HL-60 (cell line): ENCODE measurements around the gene PRDM15.

ENCODE experiments used
- DNase-seq, 2 experiments: peaks; one replicate each; pipeline ENCODE4 v3.0.0-alpha.2; 2010 to 2020; ENCODE audit warnings: low read depth in 1 of 2, low spot score in 1 of 2
- H3K27ac ChIP-seq: fragments of 250-450 bp; sonication (Bioruptor Pico); replicated peaks from 2 replicates; pipeline ENCODE4 v1.5.1; 2020; ENCODE audit warnings: mild to moderate bottlenecking, moderate library complexity
- H3K27me3 ChIP-seq: fragments of 250-450 bp; sonication (Bioruptor Pico); 2 replicates; pipeline ENCODE4 v1.5.1; 2021; ENCODE audit warnings: mild to moderate bottlenecking, moderate library complexity; ENCODE audit not compliant: insufficient read depth, poor library complexity, severe bottlenecking
- H3K4me3 ChIP-seq: replicated peaks from 2 replicates; pipeline ENCODE4 v1.5.1; 2011; ENCODE audit warnings: mild to moderate bottlenecking, control low read depth, low read length; ENCODE audit not compliant: insufficient read depth
- GABPA ChIP-seq: IDR thresholded peaks from 2 replicates; pipeline ENCODE4 v1.6.1; 2012; ENCODE audit warnings: low read depth
- POLR2AphosphoS5 ChIP-seq: IDR thresholded peaks from 2 replicates; pipeline ENCODE4 v1.6.1; 2012; ENCODE audit warnings: low read depth
- SPI1 ChIP-seq: IDR thresholded peaks from 2 replicates; pipeline ENCODE4 v1.6.1; 2012; ENCODE audit warnings: low read depth, mild to moderate bottlenecking, borderline replicate concordance
- TF ChIP-seq, protein P1 (sequence below): IDR thresholded peaks from 2 replicates; pipeline ENCODE4 v1.6.1; 2012; ENCODE audit warnings: low read depth; ENCODE audit not compliant: insufficient replicate concordance
- TF ChIP-seq, protein P2 (sequence below): IDR thresholded peaks from one replicate; pipeline ENCODE4 v1.5.1; 2011; ENCODE audit warnings: low read length, control low read depth, inconsistent platforms; ENCODE audit not compliant: insufficient read depth

The PRDM15 gene

DNA sequence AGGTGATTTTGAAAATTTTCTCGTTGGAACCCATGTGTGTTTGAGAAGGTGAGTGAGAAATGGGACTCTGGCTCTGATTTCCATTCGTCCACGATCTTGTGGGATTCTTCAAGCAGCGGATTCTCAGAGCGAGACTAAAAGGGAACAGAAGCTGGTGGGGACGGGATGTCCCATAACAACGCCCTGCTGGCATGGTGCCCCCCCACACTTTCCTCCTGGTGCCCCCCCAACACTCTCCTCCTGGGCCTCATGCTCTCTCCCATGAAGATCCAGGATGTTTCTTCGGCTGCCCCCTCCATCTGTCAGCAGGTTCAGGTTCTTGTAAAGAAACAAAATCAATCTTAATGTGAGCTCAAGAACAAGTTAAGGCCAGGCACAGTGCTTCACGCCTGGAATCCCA lies 29.1 kb downstream of the PRDM15 start:
- TF ChIP-seq POLR2AphosphoS5 (no peak), GABPA (no peak), SPI1 (no peak)
- TF ChIP-seq, protein P1, sequence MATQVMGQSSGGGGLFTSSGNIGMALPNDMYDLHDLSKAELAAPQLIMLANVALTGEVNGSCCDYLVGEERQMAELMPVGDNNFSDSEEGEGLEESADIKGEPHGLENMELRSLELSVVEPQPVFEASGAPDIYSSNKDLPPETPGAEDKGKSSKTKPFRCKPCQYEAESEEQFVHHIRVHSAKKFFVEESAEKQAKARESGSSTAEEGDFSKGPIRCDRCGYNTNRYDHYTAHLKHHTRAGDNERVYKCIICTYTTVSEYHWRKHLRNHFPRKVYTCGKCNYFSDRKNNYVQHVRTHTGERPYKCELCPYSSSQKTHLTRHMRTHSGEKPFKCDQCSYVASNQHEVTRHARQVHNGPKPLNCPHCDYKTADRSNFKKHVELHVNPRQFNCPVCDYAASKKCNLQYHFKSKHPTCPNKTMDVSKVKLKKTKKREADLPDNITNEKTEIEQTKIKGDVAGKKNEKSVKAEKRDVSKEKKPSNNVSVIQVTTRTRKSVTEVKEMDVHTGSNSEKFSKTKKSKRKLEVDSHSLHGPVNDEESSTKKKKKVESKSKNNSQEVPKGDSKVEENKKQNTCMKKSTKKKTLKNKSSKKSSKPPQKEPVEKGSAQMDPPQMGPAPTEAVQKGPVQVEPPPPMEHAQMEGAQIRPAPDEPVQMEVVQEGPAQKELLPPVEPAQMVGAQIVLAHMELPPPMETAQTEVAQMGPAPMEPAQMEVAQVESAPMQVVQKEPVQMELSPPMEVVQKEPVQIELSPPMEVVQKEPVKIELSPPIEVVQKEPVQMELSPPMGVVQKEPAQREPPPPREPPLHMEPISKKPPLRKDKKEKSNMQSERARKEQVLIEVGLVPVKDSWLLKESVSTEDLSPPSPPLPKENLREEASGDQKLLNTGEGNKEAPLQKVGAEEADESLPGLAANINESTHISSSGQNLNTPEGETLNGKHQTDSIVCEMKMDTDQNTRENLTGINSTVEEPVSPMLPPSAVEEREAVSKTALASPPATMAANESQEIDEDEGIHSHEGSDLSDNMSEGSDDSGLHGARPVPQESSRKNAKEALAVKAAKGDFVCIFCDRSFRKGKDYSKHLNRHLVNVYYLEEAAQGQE, result no peak
- no peak for DNase-seq
- H3K4me3 ChIP-seq, result no peak overlapping the region
- no peaks in the 10 kb centered on the region for H3K27me3 ChIP-seq
- H3K27ac ChIP-seq, result no peak overlapping the region

DNA sequence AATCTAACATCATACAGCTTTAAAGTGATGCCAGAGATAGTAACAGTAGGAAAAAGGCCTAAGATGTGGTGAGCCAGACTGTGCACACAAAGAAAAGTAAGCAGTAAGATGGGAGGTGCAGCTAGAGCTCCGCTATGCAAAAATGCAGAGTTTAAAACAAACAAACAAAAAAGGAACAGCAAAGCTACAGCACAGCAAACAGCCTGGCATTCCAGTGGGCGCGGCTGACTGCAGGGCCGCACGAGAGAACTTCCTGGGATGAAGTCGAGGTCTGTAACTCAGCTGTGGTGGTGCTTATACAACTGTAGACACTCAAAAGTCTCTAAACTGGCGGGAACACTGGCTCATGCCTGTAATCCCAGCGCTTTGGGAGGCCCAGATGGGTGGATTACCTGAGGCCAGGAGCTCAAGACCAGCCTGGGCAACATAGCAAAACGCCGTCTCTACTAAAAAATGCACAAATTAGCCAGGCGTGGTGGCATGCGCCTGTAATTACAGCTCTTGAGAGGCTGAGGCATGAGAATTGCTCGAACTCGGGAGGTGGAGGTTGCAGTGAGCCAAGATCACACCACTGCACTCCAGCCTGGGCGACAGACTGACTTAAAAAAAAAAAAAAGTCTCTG lies 30.1 kb downstream of the PRDM15 start:
- H3K27me3 ChIP-seq, result no peaks in the 10 kb centered on the region
- no peak overlapping the region for H3K27ac ChIP-seq
- no peak for DNase-seq
- no peak overlapping the region for H3K4me3 ChIP-seq
- TF ChIP-seq, protein P2, sequence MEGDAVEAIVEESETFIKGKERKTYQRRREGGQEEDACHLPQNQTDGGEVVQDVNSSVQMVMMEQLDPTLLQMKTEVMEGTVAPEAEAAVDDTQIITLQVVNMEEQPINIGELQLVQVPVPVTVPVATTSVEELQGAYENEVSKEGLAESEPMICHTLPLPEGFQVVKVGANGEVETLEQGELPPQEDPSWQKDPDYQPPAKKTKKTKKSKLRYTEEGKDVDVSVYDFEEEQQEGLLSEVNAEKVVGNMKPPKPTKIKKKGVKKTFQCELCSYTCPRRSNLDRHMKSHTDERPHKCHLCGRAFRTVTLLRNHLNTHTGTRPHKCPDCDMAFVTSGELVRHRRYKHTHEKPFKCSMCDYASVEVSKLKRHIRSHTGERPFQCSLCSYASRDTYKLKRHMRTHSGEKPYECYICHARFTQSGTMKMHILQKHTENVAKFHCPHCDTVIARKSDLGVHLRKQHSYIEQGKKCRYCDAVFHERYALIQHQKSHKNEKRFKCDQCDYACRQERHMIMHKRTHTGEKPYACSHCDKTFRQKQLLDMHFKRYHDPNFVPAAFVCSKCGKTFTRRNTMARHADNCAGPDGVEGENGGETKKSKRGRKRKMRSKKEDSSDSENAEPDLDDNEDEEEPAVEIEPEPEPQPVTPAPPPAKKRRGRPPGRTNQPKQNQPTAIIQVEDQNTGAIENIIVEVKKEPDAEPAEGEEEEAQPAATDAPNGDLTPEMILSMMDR, result no peak
- TF ChIP-seq SPI1, result no peak
- TF ChIP-seq GABPA, result no peak
- TF ChIP-seq, protein P1, result no peak
- no peak for TF ChIP-seq POLR2AphosphoS5

DNA sequence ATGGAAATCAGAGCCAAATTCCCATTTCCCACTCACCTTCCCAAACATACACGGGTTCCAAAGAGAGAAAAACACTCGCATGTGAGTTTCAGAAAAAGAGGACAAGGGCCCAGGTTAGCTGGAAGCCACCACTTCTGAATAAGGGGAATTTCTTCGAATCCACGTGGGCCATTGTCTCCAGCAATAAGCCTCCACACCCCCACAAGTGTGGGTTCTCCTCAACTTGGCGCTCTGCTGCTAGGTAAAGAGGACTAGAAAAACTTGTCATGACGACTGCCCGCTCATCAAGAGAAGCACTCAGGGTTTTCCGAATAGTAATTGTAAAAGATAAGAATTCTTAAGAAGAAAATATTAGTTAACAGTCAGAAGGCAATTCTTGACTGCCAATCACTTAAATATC lies 30.6 kb downstream of the PRDM15 start:
- H3K27me3 ChIP-seq, result no peaks in the 10 kb centered on the region

More for the DNA sequence above, 30.6 kb downstream of the PRDM15 start:
- no peak overlapping the region for H3K27ac ChIP-seq
- DNase-seq, result no peak
- no peak overlapping the region for H3K4me3 ChIP-seq
- TF ChIP-seq, protein P1, result no peak
- TF ChIP-seq GABPA (no peak), SPI1 (no peak), POLR2AphosphoS5 (no peak)
- TF ChIP-seq, protein P2, result no peak
